Measurements from ENCODE around the gene TMEM163.

The TMEM163 gene

GRCh38 chr2:134432435-134432883, 286.3 kb downstream of the TMEM163 start:
- H3K36me3 ChIP-seq (ENCODE audit: control insufficient read depth, low read length): peaks cover 43% of the 10 kb centered on the region
- peaks cover 8% of the 10 kb centered on the region for H3K4me1 ChIP-seq (ENCODE audit: control insufficient read depth, low read length)
- H3K27ac ChIP-seq (ENCODE audit: low read depth, low read length): no peak overlapping the region
- no peaks in the 10 kb centered on the region for H3K9me2 ChIP-seq (replicated peaks; ENCODE audit: control insufficient read depth, low read length)
- TF ChIP-seq EZH2phosphoT487 (IDR thresholded peaks at IDR 0.05; ENCODE audit: borderline replicate concordance, low read length): no peak
- TF ChIP-seq, protein P1, sequence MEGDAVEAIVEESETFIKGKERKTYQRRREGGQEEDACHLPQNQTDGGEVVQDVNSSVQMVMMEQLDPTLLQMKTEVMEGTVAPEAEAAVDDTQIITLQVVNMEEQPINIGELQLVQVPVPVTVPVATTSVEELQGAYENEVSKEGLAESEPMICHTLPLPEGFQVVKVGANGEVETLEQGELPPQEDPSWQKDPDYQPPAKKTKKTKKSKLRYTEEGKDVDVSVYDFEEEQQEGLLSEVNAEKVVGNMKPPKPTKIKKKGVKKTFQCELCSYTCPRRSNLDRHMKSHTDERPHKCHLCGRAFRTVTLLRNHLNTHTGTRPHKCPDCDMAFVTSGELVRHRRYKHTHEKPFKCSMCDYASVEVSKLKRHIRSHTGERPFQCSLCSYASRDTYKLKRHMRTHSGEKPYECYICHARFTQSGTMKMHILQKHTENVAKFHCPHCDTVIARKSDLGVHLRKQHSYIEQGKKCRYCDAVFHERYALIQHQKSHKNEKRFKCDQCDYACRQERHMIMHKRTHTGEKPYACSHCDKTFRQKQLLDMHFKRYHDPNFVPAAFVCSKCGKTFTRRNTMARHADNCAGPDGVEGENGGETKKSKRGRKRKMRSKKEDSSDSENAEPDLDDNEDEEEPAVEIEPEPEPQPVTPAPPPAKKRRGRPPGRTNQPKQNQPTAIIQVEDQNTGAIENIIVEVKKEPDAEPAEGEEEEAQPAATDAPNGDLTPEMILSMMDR (IDR thresholded peaks at IDR 0.05; ENCODE audit: low read depth, low read length, poor library complexity, severe bottlenecking): no peak
- no peaks in the 10 kb centered on the region for H3K79me2 ChIP-seq (ENCODE audit: control insufficient read depth, low read length)
- no peak overlapping the region for H3K4me3 ChIP-seq (ENCODE audit: low read length)
- H4K20me1 ChIP-seq (ENCODE audit: control insufficient read depth, insufficient read depth, low read depth, low read length): no peaks in the 10 kb centered on the region
- H3K9me3 ChIP-seq (ENCODE audit: control insufficient read depth, insufficient read depth, low read length): no peaks in the 10 kb centered on the region
- H3K27me3 ChIP-seq (ENCODE audit: control insufficient read depth, low read length): no peaks in the 10 kb centered on the region
- no peak overlapping the region for H3K4me2 ChIP-seq (ENCODE audit: low read length)
- H3F3A ChIP-seq (ENCODE audit: control insufficient read depth, insufficient read depth): no peaks in the 10 kb centered on the region

GRCh38 chr2:134431838-134432434, 286.9 kb downstream of the TMEM163 start:
- Histone ChIP-seq H3K27ac (ENCODE audit: low read depth, low read length) (no peak overlapping the region), H3F3A (ENCODE audit: control insufficient read depth, insufficient read depth) (no peaks in the 10 kb centered on the region), H3K27me3 (ENCODE audit: control insufficient read depth, low read length) (no peaks in the 10 kb centered on the region), H3K9me2 (replicated peaks; ENCODE audit: control insufficient read depth, low read length) (no peaks in the 10 kb centered on the region), H3K4me2 (ENCODE audit: low read length) (no peak overlapping the region), H3K36me3 (ENCODE audit: control insufficient read depth, low read length) (peaks cover 43% of the 10 kb centered on the region), H3K4me3 (ENCODE audit: low read length) (no peak overlapping the region), H3K4me1 (ENCODE audit: control insufficient read depth, low read length) (peaks cover 8% of the 10 kb centered on the region), H3K79me2 (ENCODE audit: control insufficient read depth, low read length) (no peaks in the 10 kb centered on the region), H4K20me1 (ENCODE audit: control insufficient read depth, insufficient read depth, low read depth, low read length) (no peaks in the 10 kb centered on the region), H3K9me3 (ENCODE audit: control insufficient read depth, insufficient read depth, low read length) (no peaks in the 10 kb centered on the region)
- TF ChIP-seq, protein P1 (IDR thresholded peaks at IDR 0.05; ENCODE audit: low read depth, low read length, poor library complexity, severe bottlenecking): no peak
- TF ChIP-seq EZH2phosphoT487 (IDR thresholded peaks at IDR 0.05; ENCODE audit: borderline replicate concordance, low read length): no peak

DNA sequence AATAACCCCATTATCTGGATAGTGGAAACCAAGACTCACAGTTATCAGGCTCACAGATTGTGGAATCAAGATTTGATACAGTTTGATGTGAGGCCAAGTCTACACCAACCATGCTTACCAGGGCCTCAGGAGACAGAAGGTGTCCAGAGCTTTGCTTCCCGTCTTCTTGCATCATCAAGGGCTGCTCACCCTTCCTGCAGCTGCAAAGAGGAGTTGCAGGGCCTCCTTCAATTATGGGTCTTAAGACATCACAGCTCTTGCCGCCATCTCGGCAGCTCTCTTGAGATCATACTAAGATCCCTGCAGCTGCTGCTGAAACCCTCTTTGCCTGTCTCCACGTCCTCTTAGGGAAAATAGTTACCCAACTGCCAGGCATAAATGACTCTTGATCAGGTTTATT, 288.9 kb downstream of the TMEM163 start:
- Histone ChIP-seq H3K27ac (ENCODE audit: low read depth, low read length) (no peak overlapping the region), H3F3A (ENCODE audit: control insufficient read depth, insufficient read depth) (no peaks in the 10 kb centered on the region), H3K27me3 (ENCODE audit: control insufficient read depth, low read length) (no peaks in the 10 kb centered on the region), H3K9me3 (ENCODE audit: control insufficient read depth, insufficient read depth, low read length) (no peaks in the 10 kb centered on the region), H3K4me2 (ENCODE audit: low read length) (no peak overlapping the region), H3K79me2 (ENCODE audit: control insufficient read depth, low read length) (no peaks in the 10 kb centered on the region), H3K36me3 (ENCODE audit: control insufficient read depth, low read length) (peaks cover 34% of the 10 kb centered on the region), H3K4me1 (ENCODE audit: control insufficient read depth, low read length) (no peaks in the 10 kb centered on the region), H3K4me3 (ENCODE audit: low read length) (no peak overlapping the region), H3K9me2 (replicated peaks; ENCODE audit: control insufficient read depth, low read length) (no peaks in the 10 kb centered on the region), H4K20me1 (ENCODE audit: control insufficient read depth, insufficient read depth, low read depth, low read length) (no peaks in the 10 kb centered on the region)
- TF ChIP-seq EZH2phosphoT487 (IDR thresholded peaks at IDR 0.05; ENCODE audit: borderline replicate concordance, low read length): no peak
- TF ChIP-seq, protein P1 (IDR thresholded peaks at IDR 0.05; ENCODE audit: low read depth, low read length, poor library complexity, severe bottlenecking): no peak

Data from DOHH2 (cell line).